Right atrium auricular region (tissue), 2 donors: ENCODE data around the gene ZNF804B. TPM values are rescaled to one million over a fixed set of nuclear protein-coding genes. Genes with fewer than 3 reads are reported as not detected.
"Not testable (repeated sequence)": the region's sequence is repeated elsewhere in the genome, so short reads cannot be mapped to it uniquely, and the experiment has no call there.

Experiments
- DNase-seq: peaks from one replicate; pipeline ENCODE4 v3.0.0-alpha.2; 2019; ENCODE audit warnings: low spot score
- H3K27ac ChIP-seq, 2 donors: fragments of 200-600 bp; sonication (generic); 1 replicate in 1 of 2; 2 replicates in 1 of 2; pipeline ENCODE4 v1.5.1; 2016 to 2019
- H3K27me3 ChIP-seq, 2 donors: fragments of 200-600 bp; sonication (generic); one replicate each; pipeline versions ENCODE4 v1.5.1 to v1.6.0; 2017 to 2019
- H3K36me3 ChIP-seq: fragments of 200-600 bp; sonication (generic); one replicate; pipeline ENCODE4 v1.5.1; 2016
- H3K4me1 ChIP-seq, 2 donors: fragments of 200-600 bp; sonication (generic); one replicate each; pipeline versions ENCODE4 v1.5.1 to v1.6.0; 2017 to 2019
- H3K4me3 ChIP-seq, 2 donors: fragments of 200-600 bp; sonication (generic); 1 replicate in 1 of 2; 2 replicates in 1 of 2; pipeline ENCODE4 v1.5.1; 2017 to 2019; ENCODE audit warnings: mild to moderate bottlenecking in 1 of 2, moderate library complexity in 1 of 2
- H3K9me3 ChIP-seq, 2 donors: fragments of 200-600 bp; sonication (generic); one replicate each; pipeline ENCODE4 v1.5.1; 2019
- CTCF ChIP-seq, 2 donors: fragments of 200-600 bp; sonication (generic); IDR thresholded peaks; one replicate each; pipeline ENCODE4 v1.5.1; 2019; ENCODE audit warnings: antibody characterized with exemption in 2 of 2
- total RNA-seq, 2 donors: library from RNA; depleted of rRNA; stranded (reverse); fragments of >200 nt; gene quantifications; one replicate each; pipeline ENCODE4 v1.1.0, GENCODE V29; 2016

Gene ZNF804B
- total RNA-seq, 2 donors from 2014 or later: 0.20 to 0.26 TPM

GRCh38 chr7:89165421-89165820 lies 405.9 kb downstream of the ZNF804B start:
- H3K4me1 ChIP-seq: no peaks in the 10 kb centered on the region
- H3K4me3 ChIP-seq: no peak overlapping the region
- DNase-seq: no peak
- no peaks in the 10 kb centered on the region for H3K9me3 ChIP-seq
- H3K27me3 ChIP-seq: no peaks in the 10 kb centered on the region
- no peak overlapping the region for H3K27ac ChIP-seq
- no peaks in the 10 kb centered on the region for H3K36me3 ChIP-seq
- TF ChIP-seq CTCF (IDR thresholded peaks at IDR 0.05): no peak

GRCh38 chr7:89170628-89171027 lies 411.1 kb downstream of the ZNF804B start:
- no peak for TF ChIP-seq CTCF (IDR thresholded peaks at IDR 0.05)
- Histone ChIP-seq H3K4me3 (no peak overlapping the region), H3K27me3 (no peaks in the 10 kb centered on the region)

GRCh38 chr7:89182116-89182515 lies 422.6 kb downstream of the ZNF804B start:
- no peaks in the 10 kb centered on the region for H3K36me3 ChIP-seq
- no peaks in the 10 kb centered on the region for H3K4me1 ChIP-seq
- no peak for TF ChIP-seq CTCF (IDR thresholded peaks at IDR 0.05)
- no peak overlapping the region for H3K27ac ChIP-seq
- H3K27me3 ChIP-seq: no peaks in the 10 kb centered on the region
- H3K4me3 ChIP-seq: no peak overlapping the region
- peaks cover 0 to 16% of the 10 kb centered on the region in 2 donors for H3K9me3 ChIP-seq
- no peak for DNase-seq

More at GRCh38 chr7:89170628-89171027, 411.1 kb downstream of the ZNF804B start:
- H3K4me1 ChIP-seq: no peaks in the 10 kb centered on the region
- no peak for DNase-seq
- H3K27ac ChIP-seq: no peak overlapping the region
- H3K36me3 ChIP-seq: no peaks in the 10 kb centered on the region
- no peaks in the 10 kb centered on the region for H3K9me3 ChIP-seq

- no peaks in the 10 kb centered on the region for H3K27me3 ChIP-seq
- H3K9me3 ChIP-seq: peaks cover 0 to 10% of the 10 kb centered on the region in 2 donors
- no peaks in the 10 kb centered on the region for H3K4me1 ChIP-seq
- no peak for TF ChIP-seq CTCF (IDR thresholded peaks at IDR 0.05)
- no peak for DNase-seq
- H3K4me3 ChIP-seq: no peak overlapping the region
- H3K36me3 ChIP-seq: no peaks in the 10 kb centered on the region
- no peak overlapping the region for H3K27ac ChIP-seq
Observed at GRCh38 chr7:89183712-89184111, 424.2 kb downstream of the ZNF804B start.

- Histone ChIP-seq H3K27me3 (no peaks in the 10 kb centered on the region), H3K4me3 (no peak overlapping the region), H3K36me3 (no peaks in the 10 kb centered on the region), H3K27ac (no peak overlapping the region), H3K4me1 (no peaks in the 10 kb centered on the region), H3K9me3 (no peaks in the 10 kb centered on the region)
- no peak for TF ChIP-seq CTCF (IDR thresholded peaks at IDR 0.05)
- no peak for DNase-seq
Observed at GRCh38 chr7:89200758-89201157, 441.3 kb downstream of the ZNF804B start.

GRCh38 chr7:89223900-89224395 lies 464.4 kb downstream of the ZNF804B start:
- Histone ChIP-seq H3K27me3 (no peaks in the 10 kb centered on the region), H3K27ac (no peak overlapping the region), H3K36me3 (no peaks in the 10 kb centered on the region), H3K4me3 (no peak overlapping the region), H3K4me1 (no peaks in the 10 kb centered on the region), H3K9me3 (no peaks in the 10 kb centered on the region)
- no peak for TF ChIP-seq CTCF (IDR thresholded peaks at IDR 0.05)
- DNase-seq: no peak

- not testable (repeated sequence) for H3K36me3 ChIP-seq, H3K4me1 ChIP-seq, H3K4me3 ChIP-seq, DNase-seq, H3K9me3 ChIP-seq, H3K27ac ChIP-seq, H3K27me3 ChIP-seq
Observed at GRCh38 chr7:89228688-89229171, 469.2 kb downstream of the ZNF804B start.
